D721Med (cell line): Measurements from ENCODE around the gene UGT2B10.

ENCODE experiments used
- DNase-seq: peaks from one replicate; pipeline ENCODE4 v3.0.0; 2011; ENCODE audit warnings: low spot score; ENCODE audit not compliant: insufficient read length
- FAIRE-seq: peaks from 2 replicates; lab custom pipeline; 2011; peaks lifted over from hg19 to GRCh38; lab: Jason Lieb, UNC
- TF ChIP-seq, protein P1 (sequence below): IDR thresholded peaks from 2 replicates; pipeline ENCODE4 v1.5.1; 2012; ENCODE audit warnings: mild to moderate bottlenecking, control low read depth; ENCODE audit not compliant: insufficient read depth; ENCODE audit errors: missing control alignments

Gene UGT2B10

DNA sequence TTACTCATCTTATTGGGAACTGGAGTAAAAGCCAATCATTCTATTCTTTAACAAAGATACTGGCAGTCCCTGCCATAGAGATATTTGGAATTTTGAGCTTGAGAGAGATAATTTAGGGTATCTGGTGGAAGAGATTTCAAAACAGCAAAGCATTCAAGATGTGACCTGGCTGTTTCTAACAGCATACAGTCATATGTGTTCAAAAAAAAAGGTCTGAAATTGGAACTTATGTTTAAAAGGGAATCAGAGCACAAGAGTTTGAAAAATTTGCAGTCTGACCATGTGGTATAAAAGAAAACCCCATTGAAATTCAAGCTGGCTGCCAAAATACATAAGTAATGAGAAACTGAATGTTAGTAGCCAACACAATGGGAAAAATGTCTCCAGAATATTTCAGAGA, 42.2 kb downstream of the UGT2B10 start:
- FAIRE-seq, result no peak
- no peak for DNase-seq
- TF ChIP-seq, protein P1, sequence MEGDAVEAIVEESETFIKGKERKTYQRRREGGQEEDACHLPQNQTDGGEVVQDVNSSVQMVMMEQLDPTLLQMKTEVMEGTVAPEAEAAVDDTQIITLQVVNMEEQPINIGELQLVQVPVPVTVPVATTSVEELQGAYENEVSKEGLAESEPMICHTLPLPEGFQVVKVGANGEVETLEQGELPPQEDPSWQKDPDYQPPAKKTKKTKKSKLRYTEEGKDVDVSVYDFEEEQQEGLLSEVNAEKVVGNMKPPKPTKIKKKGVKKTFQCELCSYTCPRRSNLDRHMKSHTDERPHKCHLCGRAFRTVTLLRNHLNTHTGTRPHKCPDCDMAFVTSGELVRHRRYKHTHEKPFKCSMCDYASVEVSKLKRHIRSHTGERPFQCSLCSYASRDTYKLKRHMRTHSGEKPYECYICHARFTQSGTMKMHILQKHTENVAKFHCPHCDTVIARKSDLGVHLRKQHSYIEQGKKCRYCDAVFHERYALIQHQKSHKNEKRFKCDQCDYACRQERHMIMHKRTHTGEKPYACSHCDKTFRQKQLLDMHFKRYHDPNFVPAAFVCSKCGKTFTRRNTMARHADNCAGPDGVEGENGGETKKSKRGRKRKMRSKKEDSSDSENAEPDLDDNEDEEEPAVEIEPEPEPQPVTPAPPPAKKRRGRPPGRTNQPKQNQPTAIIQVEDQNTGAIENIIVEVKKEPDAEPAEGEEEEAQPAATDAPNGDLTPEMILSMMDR, result no peak

DNA sequence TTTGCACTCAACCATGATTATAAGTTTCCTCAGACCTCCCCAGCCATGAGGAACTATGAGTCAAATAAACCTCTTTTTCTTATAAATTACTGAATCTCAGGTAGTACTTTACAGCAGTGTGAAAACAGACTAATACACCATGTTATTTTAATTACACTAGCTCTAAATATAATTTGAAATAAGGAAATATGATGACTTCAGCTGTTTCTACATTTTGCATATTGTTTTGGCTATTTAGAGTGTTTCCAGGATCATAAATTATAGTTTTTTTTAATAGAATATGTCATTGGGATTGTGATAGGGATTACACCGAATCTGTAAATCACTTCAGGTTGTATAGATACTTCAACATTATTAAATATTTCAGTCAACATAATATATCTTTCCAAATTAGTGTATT, 43.9 kb downstream of the UGT2B10 start:
- TF ChIP-seq, protein P1, result no peak
- DNase-seq, result no peak
- FAIRE-seq, result no peak

DNA sequence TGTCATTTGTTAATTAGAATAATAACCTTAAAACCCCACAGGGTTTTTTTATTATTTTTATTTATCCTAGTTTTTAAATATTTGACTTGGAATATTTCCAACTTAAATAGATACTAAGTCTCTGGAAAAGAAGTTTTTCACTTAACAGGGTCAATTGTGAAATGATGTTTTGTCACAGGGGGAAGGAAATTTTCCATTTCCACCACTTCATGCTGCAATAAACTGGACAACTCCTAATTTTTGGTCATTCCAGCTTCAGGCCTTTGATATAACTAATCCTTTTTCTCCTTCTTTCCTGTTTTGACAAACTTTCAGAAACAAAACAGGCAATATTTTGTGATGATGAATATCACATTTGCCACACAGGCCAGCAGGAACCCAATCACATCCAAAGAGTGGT, 45.3 kb downstream of the UGT2B10 start:
- FAIRE-seq (no peak), DNase-seq (no peak)
- TF ChIP-seq, protein P1, result no peak

DNA sequence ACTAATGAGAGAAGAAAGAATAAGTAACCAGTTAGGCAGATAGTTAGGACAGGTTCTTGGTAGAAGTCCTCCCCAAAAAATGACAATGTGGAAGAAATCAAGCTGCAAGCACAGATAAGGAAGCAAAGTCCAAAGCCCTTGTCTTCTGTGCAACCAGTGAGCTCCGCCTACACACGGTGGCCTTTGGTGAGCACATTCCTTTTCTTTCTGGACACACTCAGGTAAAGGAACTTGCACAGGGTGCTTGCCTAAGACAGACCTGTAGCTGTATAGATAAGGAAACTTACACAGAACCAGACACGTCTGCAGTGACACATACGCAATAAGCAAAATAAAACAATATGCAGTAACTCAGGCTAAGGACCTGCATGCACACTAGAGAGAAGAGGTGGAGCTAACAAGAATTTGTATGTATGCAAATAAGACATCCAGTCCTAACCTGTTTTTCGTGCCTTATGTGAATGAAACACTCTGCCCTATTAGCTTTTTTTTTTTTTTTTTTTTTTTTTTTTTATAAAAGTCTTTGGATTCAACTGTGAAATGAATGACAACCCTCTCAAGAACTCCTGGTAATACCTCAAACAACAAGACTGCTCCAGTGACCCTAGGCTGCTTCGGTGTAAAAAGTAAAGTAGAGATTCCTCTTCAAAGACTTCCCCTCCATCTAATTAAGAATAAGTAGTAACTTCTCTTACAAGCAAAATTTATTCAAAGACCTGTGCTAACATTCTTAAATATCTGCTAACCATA, 48.8 kb downstream of the UGT2B10 start:
- DNase-seq, result no peak
- TF ChIP-seq, protein P1, result no peak
- FAIRE-seq, result no peak

DNA sequence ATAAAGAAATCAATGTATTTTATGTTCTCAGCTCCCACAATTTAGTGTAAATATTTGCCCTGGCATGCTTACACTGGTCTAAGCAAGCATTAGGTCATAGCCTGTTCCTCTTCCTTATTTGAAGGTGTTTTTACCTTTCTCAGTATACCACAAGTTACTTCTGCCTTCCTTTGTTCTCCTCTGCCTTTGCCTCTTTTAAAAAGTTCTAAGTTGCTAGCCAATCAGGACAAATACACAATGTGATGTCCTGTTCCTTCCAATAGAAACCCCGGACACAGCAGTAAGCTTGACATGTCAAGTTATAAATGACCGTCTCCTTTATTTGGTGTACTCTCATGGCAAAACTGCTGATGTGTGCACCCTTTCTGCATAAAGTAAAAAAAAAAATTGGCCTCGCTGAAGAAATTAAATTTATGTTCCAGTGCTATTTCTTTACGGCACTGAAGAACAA, 49.4 kb downstream of the UGT2B10 start:
- TF ChIP-seq, protein P1, result no peak
- FAIRE-seq (no peak), DNase-seq (no peak)

GRCh38 chr4:68865760-68866159, 50.0 kb downstream of the UGT2B10 start:
- DNase-seq, result no peak
- FAIRE-seq, result no peak
- TF ChIP-seq, protein P1, result no peak

DNA sequence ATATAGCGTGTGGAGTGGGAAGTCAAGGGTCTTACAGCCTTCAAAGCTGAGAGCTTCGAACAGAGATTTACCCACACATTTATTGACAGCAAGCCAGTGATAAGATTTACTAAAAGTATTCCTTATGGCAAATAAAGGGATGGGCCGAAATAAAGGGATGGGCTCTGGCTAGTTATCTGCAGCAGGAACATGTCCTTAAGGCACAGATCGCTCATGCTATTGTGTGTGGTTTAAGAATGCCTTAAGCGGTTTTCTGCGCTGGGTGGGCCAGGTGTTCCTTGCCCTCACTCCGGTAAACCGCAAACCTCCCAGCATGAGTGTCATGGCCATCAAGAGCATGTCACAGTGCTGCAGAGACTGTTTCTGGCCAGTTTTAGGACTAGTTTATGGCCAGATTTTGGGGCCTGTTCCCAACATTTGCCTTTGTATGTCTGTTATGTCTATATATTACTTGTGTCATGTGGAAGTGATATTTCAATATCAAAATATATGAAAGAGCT, 53.5 kb downstream of the UGT2B10 start:
- TF ChIP-seq, protein P1, result no peak
- no peak for FAIRE-seq
- DNase-seq, result no peak
